Iris pigment epithelial cell (primary cell): ENCODE measurements around the gene AK2.

ENCODE experiments used
- DNase-seq: peaks from one replicate; pipeline ENCODE4 v3.0.0-alpha.2; 2011; ENCODE audit warnings: low read depth

AK2 gene

GRCh38 chr1:32972814-32973428, 63.8 kb downstream of the AK2 start:
- peak; percentile 42 for DNase-seq

- no peak for DNase-seq
Observed at GRCh38 chr1:32971576-32971975, 65.1 kb downstream of the AK2 start.

- DNase-seq = no peak
Observed at GRCh38 chr1:32971156-32971555, 65.5 kb downstream of the AK2 start.

DNA sequence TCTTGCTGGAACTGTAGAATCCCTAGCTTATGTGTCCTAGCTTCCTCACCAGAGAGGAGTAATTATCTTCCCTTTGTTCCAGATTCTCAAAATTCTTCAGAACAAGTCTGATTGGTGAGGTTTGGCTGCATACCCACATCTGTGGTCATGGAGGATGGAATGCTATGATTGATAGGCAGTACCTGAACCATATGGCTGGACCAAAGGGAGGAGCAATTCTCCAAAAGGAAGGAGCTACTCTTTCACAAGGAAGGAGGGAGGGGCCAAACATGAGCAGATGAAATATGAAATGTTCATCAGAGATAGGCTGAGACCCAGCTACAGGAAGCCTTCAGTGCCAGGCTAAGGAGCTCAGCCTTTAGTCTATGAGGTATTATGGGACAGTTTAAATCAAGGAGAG, 67.1 kb downstream of the AK2 start:
- no peak for DNase-seq

DNA sequence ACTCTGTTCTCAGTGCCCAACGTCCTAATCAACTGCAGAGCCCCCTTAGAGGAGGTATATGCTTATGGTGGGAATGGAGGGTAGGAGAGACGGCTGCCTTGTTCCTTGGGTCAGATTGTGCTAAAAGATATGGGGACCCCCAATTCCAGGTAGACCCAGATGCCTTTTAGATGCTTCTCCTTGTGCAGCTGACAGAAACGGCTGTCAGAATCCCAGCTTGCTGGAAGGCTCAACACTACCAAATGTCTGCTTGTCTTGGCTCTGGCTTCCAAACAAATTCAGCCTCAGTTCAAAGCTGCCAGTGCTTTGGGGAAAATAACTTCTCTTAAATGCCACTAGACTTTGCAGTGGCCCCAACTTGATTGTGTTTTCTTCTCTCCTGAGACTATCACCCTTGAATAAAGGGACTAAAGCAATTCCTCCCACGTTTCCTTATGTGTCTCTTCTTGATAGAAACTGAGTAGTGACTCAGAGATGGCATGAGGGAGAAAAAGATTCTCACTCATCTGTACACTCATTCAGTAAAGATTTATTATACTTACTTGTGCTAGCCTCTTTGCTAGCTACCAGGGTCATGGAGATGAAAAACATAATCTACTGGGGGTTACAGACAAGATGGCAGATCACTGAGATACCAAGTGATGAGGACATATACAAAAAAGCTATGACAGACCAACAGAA, 68.7 kb downstream of the AK2 start:
- peak; percentile 63 for DNase-seq

- no peak for DNase-seq
Observed at GRCh38 chr1:32966900-32967299, 69.8 kb downstream of the AK2 start.

DNA sequence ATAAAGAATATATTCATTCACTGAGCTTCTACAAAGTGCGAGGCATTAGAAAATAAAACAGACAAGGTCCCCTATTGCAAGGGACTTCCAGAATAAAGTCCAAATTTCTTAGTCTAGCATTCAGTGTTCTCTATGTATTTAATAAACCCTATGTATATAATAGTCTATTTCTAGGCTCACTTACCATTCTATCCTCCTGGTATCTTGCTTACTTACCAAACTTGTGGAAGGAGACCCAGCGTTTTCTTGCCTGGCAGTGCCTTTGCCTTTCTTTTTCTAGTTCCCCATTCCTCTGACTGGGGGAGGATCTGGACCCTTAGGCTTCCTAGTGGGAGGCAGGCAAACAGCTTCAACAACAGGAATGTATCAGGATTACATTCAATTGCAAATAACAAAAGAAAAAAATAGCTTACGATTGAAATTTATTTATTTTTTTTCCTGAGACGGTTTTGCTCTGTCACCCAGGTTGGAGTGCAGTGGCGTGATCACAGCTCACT, 71.4 kb downstream of the AK2 start:
- DNase-seq = no peak

GRCh38 chr1:32964461-32965250, 72.0 kb downstream of the AK2 start, which contains the start of gene RNF19B:
RNF19B (minus strand) TSS chr1:32964809; CDS start chr1:32964685, 124 bp downstream.
- peak; percentile 96 for DNase-seq

DNA sequence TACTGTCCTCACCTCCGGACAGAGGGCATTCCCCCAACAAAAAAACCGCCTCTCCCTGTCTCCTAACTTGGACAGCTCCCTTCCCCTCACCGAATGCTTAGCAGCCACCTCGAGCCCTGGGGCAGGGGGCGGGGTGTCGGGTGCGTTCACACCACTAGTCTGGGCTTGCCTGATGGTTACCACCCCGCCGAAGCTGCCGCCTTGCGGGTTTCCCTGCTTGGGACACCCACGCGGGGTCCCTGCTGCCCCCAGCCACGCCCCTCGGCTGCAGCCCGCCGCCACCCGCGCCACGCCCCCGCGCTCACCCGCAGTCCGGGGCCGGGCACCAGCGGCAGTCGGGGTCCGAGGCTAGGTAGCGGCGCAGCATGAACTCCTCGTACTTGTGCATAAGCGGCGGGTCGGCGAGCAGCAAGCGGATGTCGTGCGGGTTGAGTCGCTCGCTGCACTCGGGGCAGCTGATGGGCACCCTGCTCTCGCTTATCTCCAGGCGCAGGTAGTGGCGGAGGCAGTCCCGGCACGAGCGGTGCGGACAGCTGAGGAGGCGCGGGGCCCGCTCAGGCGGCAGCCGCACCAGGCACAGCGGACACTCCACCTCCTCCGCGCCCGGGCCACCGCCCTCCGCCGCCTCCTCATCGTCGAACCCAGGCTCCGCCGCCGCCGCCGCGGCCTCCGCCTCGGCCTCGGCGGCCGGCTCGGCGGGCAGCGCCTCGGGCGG, 72.8 kb downstream of the AK2 start:
- DNase-seq = peak; percentile 58

GRCh38 chr1:32962248-32962896, 74.3 kb downstream of the AK2 start:
- DNase-seq = peak; percentile 57

GRCh38 chr1:32960819-32961355, 75.8 kb downstream of the AK2 start:
- DNase-seq = no peak

- DNase-seq = no peak
Observed at GRCh38 chr1:32960342-32960741, 76.3 kb downstream of the AK2 start.

DNA sequence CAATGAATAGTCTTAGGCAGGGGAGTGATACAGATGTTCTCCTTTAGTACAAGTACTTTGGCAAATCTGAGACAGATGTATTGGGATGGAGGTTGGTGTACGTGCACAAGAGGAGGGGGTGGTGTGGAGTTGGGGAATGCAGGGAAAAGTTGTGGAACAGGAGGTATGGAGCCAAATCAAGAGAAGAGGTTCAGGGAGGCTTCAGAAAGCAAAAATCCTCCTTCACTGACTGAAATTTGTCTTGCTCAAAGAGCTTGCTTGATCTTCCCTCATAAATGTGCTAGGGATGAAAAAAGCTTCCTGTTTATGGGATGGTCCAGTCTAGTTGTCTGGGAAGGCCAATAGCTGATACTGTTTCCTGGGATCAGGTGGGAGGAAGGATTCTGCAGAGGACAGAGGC, 77.9 kb downstream of the AK2 start:
- no peak for DNase-seq
